Measurements from ENCODE around the gene EPRS1. TPM values are rescaled to one million over a fixed set of nuclear protein-coding genes. Genes with fewer than 3 reads are reported as not detected.
"Not testable (repeated sequence)": the region's sequence is repeated elsewhere in the genome, so short reads cannot be mapped to it uniquely, and the experiment has no call there.

The EPRS1 gene
- total and polyA plus RNA-seq, 12 donors, result 40.5 to 96.7 (median 70.4) TPM

DNA sequence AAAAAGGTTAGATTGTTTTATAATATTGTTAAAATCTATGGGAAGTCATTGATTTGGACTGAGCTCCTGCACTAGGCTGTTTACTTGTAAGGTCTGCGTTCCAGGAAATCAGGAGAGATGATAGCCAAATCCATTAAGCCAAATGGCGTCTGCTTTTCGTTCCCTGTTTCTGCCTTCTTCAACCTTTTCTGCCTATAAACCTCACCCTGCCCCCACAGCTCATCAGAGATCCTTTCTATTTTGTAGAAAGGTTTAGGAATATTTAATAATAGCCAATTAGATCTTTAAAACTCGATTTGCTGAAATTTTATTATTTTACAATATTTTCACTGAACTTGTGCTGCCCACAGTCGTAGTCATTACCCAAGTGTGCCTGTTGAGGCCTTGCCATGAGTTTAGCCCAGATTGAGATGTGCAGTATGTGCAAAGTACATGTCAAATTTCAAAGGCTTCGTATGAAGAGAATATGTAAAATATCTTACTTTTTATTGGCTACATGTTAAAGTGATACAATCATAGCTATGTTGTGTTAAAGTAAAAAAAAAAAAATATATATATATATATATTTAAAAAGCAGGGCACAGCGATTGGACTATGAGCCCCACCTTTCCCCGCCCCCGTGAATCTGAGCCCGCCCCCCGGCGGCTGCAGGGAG is 47.2 kb upstream of the EPRS1 start:
- no peak for ATAC-seq

GRCh38 chr1:220092694-220093093 is 46.4 kb upstream of the EPRS1 start:
- no peak overlapping the region for H3K4me3 ChIP-seq
- TF ChIP-seq CTCF (IDR thresholded peaks at IDR 0.05), result no peak
- peaks cover 0 to 20% (median 15%) of the 10 kb centered on the region in 9 donors for H3K36me3 ChIP-seq
- H3K4me1 ChIP-seq, result peaks cover 0 to 38% (median 20%) of the 10 kb centered on the region in 9 donors
- WGBS, 2 donors, result 98% methylated on average over 1 of the region's 1 CpG
- H3K9me3 ChIP-seq, result no peaks in the 10 kb centered on the region
- no peaks in the 10 kb centered on the region for H3K27me3 ChIP-seq
- ATAC-seq (no peak), DNase-seq (no peak)
- no peak overlapping the region for H3K27ac ChIP-seq
- intact Hi-C loops (cut with DNase I), result loop anchor here in 1 of 10 donors (5.0 kb wide), 1 partner anchor 180 kb away; the partner anchor contains the start of gene RAB3GAP2

More for the DNA sequence above, 47.2 kb upstream of the EPRS1 start:
- 21 to 23% methylated on average over 12 of the region's 12 CpGs for WGBS, 2 donors
- no peaks in the 10 kb centered on the region for H3K27me3 ChIP-seq
- peak overlapping the region; percentile 80 to 100 (median 94) for H3K4me3 ChIP-seq
- H3K4me1 ChIP-seq, result peaks cover 0 to 37% (median 20%) of the 10 kb centered on the region in 9 donors
- DNase-seq, result no peak
- peak overlapping the region in 6 of 10 donors; percentile 83 to 93 (median 90) for H3K27ac ChIP-seq
- H3K36me3 ChIP-seq, result peaks cover 0 to 28% (median 15%) of the 10 kb centered on the region in 9 donors
- intact Hi-C loops (cut with DNase I), result loop anchor here in 1 of 10 donors (5.0 kb wide), 1 partner anchor 179 kb away; the partner anchor contains the start of gene RAB3GAP2
- TF ChIP-seq CTCF (IDR thresholded peaks at IDR 0.05), result no peak
- no peaks in the 10 kb centered on the region for H3K9me3 ChIP-seq

DNA sequence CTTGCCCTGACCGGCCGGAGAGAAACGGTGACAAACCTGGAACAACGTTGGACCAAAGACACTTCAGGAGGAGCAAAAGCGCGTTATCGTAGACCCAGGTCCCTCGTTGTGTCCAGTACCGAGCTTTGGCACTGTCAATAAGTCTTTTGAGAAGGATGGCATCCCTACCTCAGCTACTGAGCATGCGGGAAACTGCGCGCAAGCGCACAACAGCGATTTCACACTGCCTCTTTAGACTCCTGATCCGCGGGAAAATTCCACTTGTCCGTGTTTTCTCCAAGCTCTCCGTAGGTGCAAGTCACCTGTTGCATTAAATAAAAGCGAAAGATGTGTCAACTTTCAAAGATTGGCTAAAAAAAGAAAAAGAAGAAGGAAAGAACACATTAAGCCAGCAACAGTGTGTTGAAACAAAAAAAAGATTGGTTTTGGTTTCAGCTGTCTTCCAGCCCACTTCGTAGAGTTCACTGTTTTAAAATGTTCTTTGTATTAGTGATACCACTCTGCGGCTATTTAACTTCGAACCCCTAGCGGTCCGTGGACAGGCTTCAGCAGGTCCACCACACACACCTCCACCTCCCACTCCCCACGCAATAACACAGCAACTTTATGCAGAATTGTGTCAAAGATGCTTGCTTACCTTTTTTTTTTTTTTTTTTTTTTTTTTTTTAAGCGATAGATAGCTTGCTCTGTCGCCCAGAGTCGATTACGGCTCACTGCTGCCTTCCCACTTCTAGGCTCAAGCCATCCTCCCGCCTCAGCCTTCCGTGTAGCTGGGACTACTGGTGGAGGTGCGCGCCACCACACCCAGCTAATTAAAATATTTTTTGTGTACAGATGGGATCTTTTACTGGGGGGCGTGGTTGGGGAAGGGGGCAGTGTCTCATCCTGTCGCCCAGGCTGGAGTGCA is 43.6 kb upstream of the EPRS1 start, which contains the start of gene BPNT1:
BPNT1 (minus strand) TSS at position 139 of the 907 bp plus-strand sequence. CDS start 9,942 bp downstream, outside the sequence.
- WGBS, 2 donors, result 7 to 9% methylated on average over 35 of the region's 35 CpGs
- peak within 1 kb of the TSS in 8 of 10 donors; percentile 32 to 84 (median 54) for H3K27ac ChIP-seq
- H3K27me3 ChIP-seq, result no peaks in the 10 kb centered on the region
- H3K4me1 ChIP-seq, result peaks cover 0 to 26% (median 10%) of the 10 kb centered on the region in 9 donors
- no peaks in the 10 kb centered on the region for H3K36me3 ChIP-seq
- intact Hi-C loops (cut with DNase I), result loop anchor here in 3 of 10 donors (5.0 kb wide), 2 partner anchors 43 to 182 kb away; partner anchors contain the start of genes EPRS1 (in 2 of the 3) and RAB3GAP2 (in 1 of the 3)
- DNase-seq (peak; percentile 92 to 96), ATAC-seq (peak; percentile 82 to 92 (median 86))
- H3K4me3 ChIP-seq, result peak within 1 kb of the TSS; percentile 28 to 81 (median 67)
- no peaks in the 10 kb centered on the region for H3K9me3 ChIP-seq
- no peak for TF ChIP-seq CTCF (IDR thresholded peaks at IDR 0.05)

DNA sequence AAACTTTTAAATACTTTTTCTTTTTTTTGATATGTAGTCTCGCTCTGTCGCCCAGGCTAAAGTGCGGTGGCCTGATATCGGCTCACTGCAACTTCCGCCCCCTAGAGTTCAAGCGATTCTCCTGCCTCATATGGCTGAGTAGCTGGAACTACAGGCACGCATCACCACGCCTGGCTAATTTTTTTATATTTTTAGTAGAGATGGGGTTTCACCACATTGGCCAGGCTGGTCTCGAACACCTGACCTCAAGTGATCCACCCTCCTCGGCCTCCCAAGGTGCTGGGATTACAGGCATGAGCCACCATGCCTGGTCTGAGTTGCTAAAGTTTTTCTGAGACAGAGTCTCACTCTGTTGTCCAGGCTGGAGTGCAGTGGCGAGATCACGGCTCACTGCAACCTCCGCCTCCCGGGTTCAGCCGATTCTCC is 40.0 kb upstream of the EPRS1 start:
- DNase-seq, H3K27me3 ChIP-seq, H3K4me3 ChIP-seq, H3K9me3 ChIP-seq, H3K27ac ChIP-seq, ATAC-seq, H3K36me3 ChIP-seq: not testable (repeated sequence)
- intact Hi-C loops (cut with DNase I), result loop anchor here in 2 of 10 donors (5.0 kb wide), 1 partner anchor 39 kb away; the partner anchor contains the start of gene EPRS1 (in 2 of the 2)
- H3K4me1 ChIP-seq, result peaks cover 0 to 20% (median 0%) of the 10 kb centered on the region in 9 donors
- 93 to 94% methylated on average over 15 of the region's 15 CpGs for WGBS, 2 donors

All from heart right ventricle (tissue), 16 donors.